Measurements from ENCODE around the gene SORT1.
"Not testable (repeated sequence)": the region's sequence is repeated elsewhere in the genome, so short reads cannot be mapped to it uniquely, and the experiment has no call there.

SORT1 gene

GRCh38 chr1:109316506-109316905, 81.2 kb downstream of the SORT1 start:
- Histone ChIP-seq H3K27me3 (ENCODE audit: control insufficient read depth, insufficient read depth, low read length) (no peaks in the 10 kb centered on the region), H3K4me3 (ENCODE audit: low read length) (no peak overlapping the region), H3K36me3 (ENCODE audit: control insufficient read depth, low read depth, low read length) (peaks cover 45% of the 10 kb centered on the region), H3K9ac (ENCODE audit: low read length) (no peak overlapping the region), H3K9me3 (ENCODE audit: control insufficient read depth, low read depth, low read length) (no peaks in the 10 kb centered on the region), H3K27ac (ENCODE audit: low read length) (no peak overlapping the region), H3K4me1 (ENCODE audit: control insufficient read depth, low read depth, low read length) (no peaks in the 10 kb centered on the region)

DNA sequence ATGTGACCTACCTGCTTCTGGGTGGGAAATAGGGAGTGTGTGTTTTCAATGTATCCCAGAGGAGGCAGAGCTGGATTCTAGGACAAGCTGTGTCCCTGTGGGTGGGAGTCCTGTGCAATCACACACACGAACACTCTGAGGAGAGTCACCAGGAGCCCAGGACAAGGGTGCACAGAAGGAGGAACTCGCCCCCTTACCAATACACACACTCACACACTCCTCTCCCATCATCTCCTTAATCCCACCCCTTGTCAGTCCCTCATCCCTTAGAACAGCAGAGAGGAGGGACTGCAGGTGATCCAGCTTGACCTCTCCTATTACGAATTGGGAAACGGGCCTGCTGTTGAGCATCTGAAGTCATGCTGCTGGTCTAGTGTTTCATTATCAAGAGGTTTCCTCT, 82.4 kb downstream of the SORT1 start:
- Histone ChIP-seq H3K4me3 (ENCODE audit: low read length) (no peak overlapping the region), H3K9me3 (ENCODE audit: control insufficient read depth, low read depth, low read length) (no peaks in the 10 kb centered on the region), H3K27me3 (ENCODE audit: control insufficient read depth, insufficient read depth, low read length) (no peaks in the 10 kb centered on the region), H3K36me3 (ENCODE audit: control insufficient read depth, low read depth, low read length) (peaks cover 33% of the 10 kb centered on the region), H3K27ac (ENCODE audit: low read length) (no peak overlapping the region), H3K4me1 (ENCODE audit: control insufficient read depth, low read depth, low read length) (no peaks in the 10 kb centered on the region), H3K9ac (ENCODE audit: low read length) (no peak overlapping the region)

- Histone ChIP-seq H3K27ac (ENCODE audit: low read length) (no peak overlapping the region), H3K27me3 (ENCODE audit: control insufficient read depth, insufficient read depth, low read length) (no peaks in the 10 kb centered on the region), H3K4me1 (ENCODE audit: control insufficient read depth, low read depth, low read length) (no peaks in the 10 kb centered on the region), H3K4me3 (ENCODE audit: low read length) (no peak overlapping the region), H3K36me3 (ENCODE audit: control insufficient read depth, low read depth, low read length) (peaks cover 29% of the 10 kb centered on the region), H3K9ac (ENCODE audit: low read length) (no peak overlapping the region), H3K9me3 (ENCODE audit: control insufficient read depth, low read depth, low read length) (no peaks in the 10 kb centered on the region)
Observed at GRCh38 chr1:109314795-109315194, 82.9 kb downstream of the SORT1 start.

DNA sequence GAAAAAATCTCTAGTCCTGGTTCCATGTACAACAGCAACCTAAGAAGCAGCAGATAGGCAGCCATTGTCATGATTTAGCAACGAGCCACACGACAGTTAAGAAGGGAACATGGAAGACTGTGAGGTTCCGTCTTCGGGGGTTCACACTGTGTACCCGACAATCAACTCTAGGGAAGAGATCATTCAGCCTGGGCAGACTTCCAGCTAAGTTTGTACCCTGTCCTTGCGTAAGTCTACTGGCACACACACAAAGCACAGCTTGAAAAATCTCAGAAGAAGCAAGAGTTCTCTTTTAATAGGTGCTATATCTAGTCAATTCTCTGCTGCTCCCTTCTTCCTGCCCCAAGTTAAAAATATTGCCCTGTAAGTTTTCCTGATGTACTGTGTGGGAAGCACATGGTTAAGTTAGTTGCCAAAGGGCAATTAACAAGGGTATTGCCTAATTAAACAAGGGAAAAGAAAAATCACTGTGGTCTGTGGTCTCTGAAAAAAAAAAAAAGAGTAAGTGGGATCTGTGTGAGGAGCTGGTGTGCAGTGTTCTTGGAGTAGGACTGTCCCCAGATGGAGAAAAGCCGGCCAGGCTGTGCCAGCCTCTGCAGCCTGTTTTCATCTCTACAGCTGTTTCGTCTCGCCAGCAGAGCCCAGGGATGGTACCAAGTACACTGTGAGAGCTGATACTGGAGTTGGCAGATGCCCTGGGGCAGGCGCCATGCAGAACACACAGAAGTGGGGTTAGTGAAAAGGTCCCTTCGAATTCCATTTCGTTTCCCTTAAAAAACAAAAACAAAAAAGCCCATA, 84.5 kb downstream of the SORT1 start:
- Histone ChIP-seq H3K9ac (ENCODE audit: low read length) (no peak overlapping the region), H3K36me3 (ENCODE audit: control insufficient read depth, low read depth, low read length) (peaks cover 29% of the 10 kb centered on the region), H3K9me3 (ENCODE audit: control insufficient read depth, low read depth, low read length) (no peaks in the 10 kb centered on the region), H3K27ac (ENCODE audit: low read length) (no peak overlapping the region), H3K27me3 (ENCODE audit: control insufficient read depth, insufficient read depth, low read length) (no peaks in the 10 kb centered on the region), H3K4me3 (ENCODE audit: low read length) (no peak overlapping the region), H3K4me1 (ENCODE audit: control insufficient read depth, low read depth, low read length) (no peaks in the 10 kb centered on the region)

GRCh38 chr1:109312246-109312645, 85.5 kb downstream of the SORT1 start:
- H3K4me3 ChIP-seq (ENCODE audit: low read length) = no peak overlapping the region
- H3K36me3 ChIP-seq (ENCODE audit: control insufficient read depth, low read depth, low read length) = peaks cover 23% of the 10 kb centered on the region
- no peak overlapping the region for H3K27ac ChIP-seq (ENCODE audit: low read length)
- H3K4me1 ChIP-seq (ENCODE audit: control insufficient read depth, low read depth, low read length) = no peaks in the 10 kb centered on the region
- H3K9ac ChIP-seq (ENCODE audit: low read length) = no peak overlapping the region
- H3K9me3 ChIP-seq (ENCODE audit: control insufficient read depth, low read depth, low read length) = no peaks in the 10 kb centered on the region
- no peaks in the 10 kb centered on the region for H3K27me3 ChIP-seq (ENCODE audit: control insufficient read depth, insufficient read depth, low read length)

GRCh38 chr1:109309347-109309746, 88.4 kb downstream of the SORT1 start:
- Histone ChIP-seq H3K27me3 (ENCODE audit: control insufficient read depth, insufficient read depth, low read length) (no peaks in the 10 kb centered on the region), H3K36me3 (ENCODE audit: control insufficient read depth, low read depth, low read length) (peaks cover 13% of the 10 kb centered on the region), H3K27ac (ENCODE audit: low read length) (no peak overlapping the region), H3K9me3 (ENCODE audit: control insufficient read depth, low read depth, low read length) (no peaks in the 10 kb centered on the region), H3K4me1 (ENCODE audit: control insufficient read depth, low read depth, low read length) (no peaks in the 10 kb centered on the region), H3K4me3 (ENCODE audit: low read length) (no peak overlapping the region), H3K9ac (ENCODE audit: low read length) (no peak overlapping the region)

- Histone ChIP-seq H3K4me1 (ENCODE audit: control insufficient read depth, low read depth, low read length) (no peaks in the 10 kb centered on the region), H3K9ac (ENCODE audit: low read length) (no peak overlapping the region), H3K4me3 (ENCODE audit: low read length) (no peak overlapping the region), H3K27ac (ENCODE audit: low read length) (no peak overlapping the region), H3K27me3 (ENCODE audit: control insufficient read depth, insufficient read depth, low read length) (no peaks in the 10 kb centered on the region), H3K9me3 (ENCODE audit: control insufficient read depth, low read depth, low read length) (no peaks in the 10 kb centered on the region), H3K36me3 (ENCODE audit: control insufficient read depth, low read depth, low read length) (no peaks in the 10 kb centered on the region)
Observed at GRCh38 chr1:109307274-109308021, 90.3 kb downstream of the SORT1 start.

- Histone ChIP-seq H3K27ac (ENCODE audit: low read length) (no peak within 1 kb of the TSS), H3K9ac (ENCODE audit: low read length) (no peak within 1 kb of the TSS), H3K36me3 (ENCODE audit: control insufficient read depth, low read depth, low read length) (no peaks in the 10 kb centered on the region)
Observed at GRCh38 chr1:109306832-109307273, 90.9 kb downstream of the SORT1 start, which contains the start of gene MYBPHL. MYBPHL (minus strand) TSS chr1:109307011; CDS start chr1:109306991, 20 bp downstream.

GRCh38 chr1:109305991-109306390, 91.7 kb downstream of the SORT1 start:
- not testable (repeated sequence) for H3K4me3 ChIP-seq (ENCODE audit: low read length); H3K4me1 ChIP-seq (ENCODE audit: control insufficient read depth, low read depth, low read length); H3K9ac ChIP-seq (ENCODE audit: low read length); H3K27ac ChIP-seq (ENCODE audit: low read length); H3K36me3 ChIP-seq (ENCODE audit: control insufficient read depth, low read depth, low read length); H3K9me3 ChIP-seq (ENCODE audit: control insufficient read depth, low read depth, low read length); H3K27me3 ChIP-seq (ENCODE audit: control insufficient read depth, insufficient read depth, low read length)

More at GRCh38 chr1:109306832-109307273, 90.9 kb downstream of the SORT1 start, which contains the start of gene MYBPHL:
- no peaks in the 10 kb centered on the region for H3K4me1 ChIP-seq (ENCODE audit: control insufficient read depth, low read depth, low read length)
- H3K4me3 ChIP-seq (ENCODE audit: low read length) = no peak within 1 kb of the TSS
- H3K9me3 ChIP-seq (ENCODE audit: control insufficient read depth, low read depth, low read length) = no peaks in the 10 kb centered on the region
- no peaks in the 10 kb centered on the region for H3K27me3 ChIP-seq (ENCODE audit: control insufficient read depth, insufficient read depth, low read length)

DNA sequence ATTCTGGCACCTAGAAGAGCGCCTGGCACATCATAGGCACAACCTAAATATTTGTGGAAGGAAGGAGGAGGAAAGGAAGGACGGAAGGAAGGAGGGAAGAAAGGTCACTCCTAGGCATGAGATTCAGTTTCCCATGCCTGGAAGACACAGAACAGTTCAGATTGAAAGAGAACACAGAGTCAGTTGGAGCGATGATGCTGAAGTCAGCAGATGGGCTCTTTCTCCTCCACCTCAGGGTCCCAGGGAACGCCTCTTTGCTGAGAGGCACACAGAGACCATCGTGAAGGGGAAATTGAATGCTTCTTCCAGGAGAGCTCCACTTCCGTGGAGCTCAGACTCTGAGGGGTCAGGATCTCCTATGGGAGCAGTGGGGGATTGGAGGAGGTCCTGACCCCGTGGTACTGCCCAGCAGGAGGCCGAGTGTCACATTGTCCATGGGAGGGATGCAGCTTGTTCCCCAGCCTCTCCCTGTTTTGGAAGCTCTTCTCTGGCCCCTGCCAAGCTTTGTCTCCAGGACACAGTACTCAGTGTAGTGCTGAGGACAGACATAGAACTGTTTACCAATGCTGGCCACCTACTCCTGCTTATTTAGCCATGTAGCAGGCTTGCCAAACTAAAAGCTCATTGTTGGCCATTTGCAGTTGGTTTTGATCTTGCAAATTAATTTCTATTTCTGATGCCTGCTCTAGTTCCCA, 93.3 kb downstream of the SORT1 start:
- Histone ChIP-seq H3K9me3 (ENCODE audit: control insufficient read depth, low read depth, low read length) (no peaks in the 10 kb centered on the region), H3K36me3 (ENCODE audit: control insufficient read depth, low read depth, low read length) (no peaks in the 10 kb centered on the region), H3K9ac (ENCODE audit: low read length) (no peak overlapping the region), H3K27ac (ENCODE audit: low read length) (no peak overlapping the region), H3K4me3 (ENCODE audit: low read length) (no peak overlapping the region), H3K27me3 (ENCODE audit: control insufficient read depth, insufficient read depth, low read length) (no peaks in the 10 kb centered on the region), H3K4me1 (ENCODE audit: control insufficient read depth, low read depth, low read length) (no peaks in the 10 kb centered on the region)

DNA sequence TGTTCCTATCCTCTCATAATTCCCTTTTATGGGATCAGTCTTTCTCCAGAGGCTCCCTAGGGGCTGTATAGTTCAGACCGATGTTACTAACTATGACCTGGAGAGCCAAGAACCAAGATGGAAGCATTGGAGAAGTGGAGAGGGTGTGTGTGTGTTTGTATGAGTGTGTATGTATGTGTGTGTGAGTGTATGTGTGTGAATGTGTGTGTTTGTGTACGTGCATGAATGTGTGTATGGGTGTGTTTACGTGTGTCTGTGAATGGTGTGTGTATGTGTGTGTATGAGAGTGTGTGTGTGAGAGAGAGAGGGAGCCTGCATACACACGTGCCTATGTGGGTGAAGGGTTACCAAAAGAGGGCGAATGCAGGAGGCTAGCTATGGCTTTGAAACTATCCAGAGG, 95.8 kb downstream of the SORT1 start:
- no peaks in the 10 kb centered on the region for H3K36me3 ChIP-seq (ENCODE audit: control insufficient read depth, low read depth, low read length)
- no peaks in the 10 kb centered on the region for H3K27me3 ChIP-seq (ENCODE audit: control insufficient read depth, insufficient read depth, low read length)
- H3K9ac ChIP-seq (ENCODE audit: low read length) = no peak overlapping the region
- H3K4me3 ChIP-seq (ENCODE audit: low read length) = no peak overlapping the region
- no peaks in the 10 kb centered on the region for H3K9me3 ChIP-seq (ENCODE audit: control insufficient read depth, low read depth, low read length)
- H3K4me1 ChIP-seq (ENCODE audit: control insufficient read depth, low read depth, low read length) = no peaks in the 10 kb centered on the region
- no peak overlapping the region for H3K27ac ChIP-seq (ENCODE audit: low read length)
